H54 (cell line): ENCODE results near the gene GFAP.

Experiments used
- DNase-seq: peaks from one replicate; pipeline ENCODE4 v3.0.0; 2011; ENCODE audit warnings: low spot score, mixed read lengths; ENCODE audit not compliant: insufficient read length
- FAIRE-seq: peaks from 3 replicates; lab custom pipeline; 2011; peaks lifted over from hg19 to GRCh38; lab: Jason Lieb, UNC
- POLR2A ChIP-seq: IDR thresholded peaks from 2 replicates; pipeline ENCODE4 v1.6.1; 2011; ENCODE audit warnings: low read depth, mild to moderate bottlenecking, low read length

GFAP gene

DNA sequence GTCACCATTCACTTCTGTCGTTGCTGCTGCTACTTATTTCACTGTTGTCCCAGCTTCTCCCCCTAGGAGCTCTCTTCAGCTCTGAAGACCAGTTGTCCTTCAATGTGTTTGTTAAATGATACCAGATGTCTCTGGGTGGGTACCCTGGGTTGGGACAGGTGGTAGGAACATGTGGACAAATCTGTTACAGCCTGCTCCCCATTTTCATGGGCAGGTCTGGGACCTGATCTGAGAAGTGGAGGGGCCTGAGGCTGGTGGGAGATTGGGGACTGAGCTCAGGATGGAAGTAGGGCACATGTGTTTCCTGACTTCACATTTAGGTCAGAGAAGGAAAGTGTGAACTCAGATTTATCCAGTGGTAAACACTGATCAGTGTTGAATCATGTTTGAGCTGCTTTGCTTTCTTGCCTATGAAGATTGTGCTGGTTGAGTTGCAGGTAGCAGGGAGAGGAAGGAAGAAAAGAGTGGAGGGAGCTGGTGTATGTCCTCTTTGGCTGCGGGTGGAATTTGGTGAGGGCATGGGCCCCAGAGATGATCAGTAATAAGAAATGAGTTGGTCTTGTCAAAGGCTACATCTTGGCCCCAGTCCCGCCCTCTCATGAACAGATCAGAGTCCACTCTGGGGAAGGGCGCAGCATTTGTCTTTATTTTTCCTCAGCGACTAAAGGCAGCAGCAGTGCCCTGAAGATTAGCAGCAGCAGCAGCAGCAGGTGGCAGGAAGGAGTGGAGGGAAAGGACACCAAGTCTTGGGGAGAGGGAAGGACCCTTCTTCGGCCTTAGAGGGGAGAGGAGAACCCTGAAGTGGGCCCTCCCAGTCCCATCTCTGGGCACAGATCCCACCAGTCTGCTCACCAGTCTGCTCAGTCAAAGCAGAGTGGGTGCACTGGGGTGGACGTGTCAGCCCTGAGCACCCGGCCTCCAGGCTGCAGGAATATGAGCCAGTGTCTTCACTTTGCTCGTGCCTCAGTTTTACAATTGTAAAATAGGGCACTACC is 10.0 kb downstream of the GFAP start:
- TF ChIP-seq POLR2A, result no peak
- FAIRE-seq (no peak), DNase-seq (no peak)

DNA sequence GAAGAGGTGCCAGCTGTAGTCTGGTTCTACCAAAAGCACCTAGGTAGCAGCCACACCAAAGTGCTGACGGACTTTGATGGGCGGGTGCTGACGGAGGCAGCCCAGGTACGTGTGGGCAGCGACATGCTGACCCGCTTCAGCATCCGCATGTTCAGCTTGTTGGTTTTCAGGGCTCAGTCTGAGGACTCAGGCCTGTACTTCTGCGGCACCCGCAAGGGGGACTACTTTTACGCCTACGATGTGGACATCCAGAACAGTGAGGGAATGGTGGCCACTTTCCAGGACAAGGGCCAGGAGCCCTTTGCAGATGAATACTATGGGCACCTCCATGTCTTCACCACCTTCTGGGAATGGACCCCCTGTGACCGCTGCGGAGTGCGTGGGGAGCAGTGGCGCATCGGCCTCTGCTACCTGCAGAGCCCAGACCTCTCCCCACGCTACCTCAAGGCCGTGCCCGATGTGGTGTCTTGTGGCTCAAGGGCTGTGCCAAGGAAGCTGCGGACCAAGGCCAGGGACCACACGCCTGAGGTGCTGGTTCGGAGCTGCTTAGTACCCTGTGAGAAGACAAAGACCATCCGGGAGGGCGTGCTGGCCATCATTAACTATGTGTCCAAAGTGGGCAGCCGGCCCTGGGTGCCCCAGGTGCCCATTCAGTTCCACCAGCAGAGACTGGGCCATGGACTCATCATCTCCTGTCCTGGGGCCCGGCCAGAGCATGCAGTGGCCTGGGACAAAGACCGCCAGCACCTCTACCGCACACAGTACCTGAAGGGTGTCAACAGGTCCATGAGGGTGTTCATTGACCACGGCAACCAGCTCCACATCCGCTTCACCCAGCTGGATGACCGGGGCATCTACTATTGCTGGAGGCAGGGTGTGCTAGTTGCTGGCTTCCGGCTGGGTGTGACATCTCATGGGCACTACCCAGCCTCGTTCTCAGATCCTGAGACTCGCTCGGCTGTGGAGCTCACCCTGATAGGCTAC is 11.0 kb downstream of the GFAP start:
- FAIRE-seq, result no peak
- TF ChIP-seq POLR2A, result no peak
- DNase-seq, result no peak

DNA sequence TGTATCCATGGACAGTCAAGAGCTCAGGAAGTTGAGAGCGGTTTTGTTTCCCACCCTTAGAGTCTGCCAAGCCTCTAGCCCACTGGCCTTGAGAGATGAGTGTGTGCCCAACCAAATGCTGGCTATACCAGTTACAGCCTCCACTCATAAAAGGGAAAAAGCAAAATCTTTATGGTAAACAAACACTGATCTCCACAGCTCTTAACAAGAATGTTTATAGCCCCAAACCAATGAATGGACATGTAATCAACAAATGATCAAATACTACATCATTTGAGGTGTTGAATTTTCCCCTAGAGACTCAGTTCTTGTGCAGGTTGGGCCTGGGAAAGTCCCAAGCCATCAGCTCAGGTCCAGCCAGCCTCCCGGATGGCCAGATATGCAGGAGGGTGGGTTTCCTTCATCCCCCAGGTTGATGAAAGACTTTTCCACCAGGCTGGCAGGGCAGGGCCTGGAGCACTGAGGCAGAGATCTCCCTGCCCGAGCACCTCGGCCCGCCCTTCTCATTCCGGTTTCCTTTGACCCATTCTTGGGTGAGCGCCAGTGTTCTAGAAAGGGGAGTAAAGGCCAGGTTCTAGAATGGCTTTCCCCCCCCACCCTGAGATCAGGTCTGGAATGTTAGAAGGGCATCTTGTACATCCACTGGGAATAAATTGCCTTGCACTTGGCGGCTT is 12.2 kb downstream of the GFAP start:
- no peak for FAIRE-seq
- no peak for TF ChIP-seq POLR2A
- no peak for DNase-seq

DNA sequence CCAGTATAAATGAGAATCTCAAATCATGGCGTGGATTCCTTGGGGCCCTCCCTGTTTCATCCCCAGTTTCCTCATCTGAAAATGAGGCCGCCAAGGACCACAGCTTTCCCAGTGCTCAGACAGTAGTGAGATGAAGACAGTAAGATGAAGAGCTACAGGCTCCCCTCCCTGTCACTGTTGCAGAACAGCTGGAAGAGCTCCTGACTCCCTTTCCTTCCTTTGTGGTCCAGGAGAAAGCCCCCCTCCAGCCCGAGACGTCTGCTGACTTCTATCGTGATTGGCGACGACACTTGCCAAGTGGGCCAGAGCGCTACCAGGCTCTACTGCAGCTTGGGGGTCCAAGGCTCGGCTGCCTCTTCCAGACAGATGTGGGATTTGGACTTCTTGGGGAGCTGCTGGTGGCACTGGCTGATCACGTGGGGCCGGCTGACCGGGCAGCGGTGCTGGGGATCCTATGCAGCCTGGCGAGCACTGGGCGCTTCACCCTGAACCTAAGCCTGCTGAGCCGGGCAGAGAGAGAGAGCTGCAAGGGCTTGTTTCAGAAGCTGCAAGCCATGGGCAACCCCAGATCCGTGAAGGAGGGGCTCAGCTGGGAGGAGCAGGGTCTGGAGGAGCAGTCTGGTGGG is 13.1 kb downstream of the GFAP start:
- DNase-seq (no peak), FAIRE-seq (no peak)
- TF ChIP-seq POLR2A, result no peak

DNA sequence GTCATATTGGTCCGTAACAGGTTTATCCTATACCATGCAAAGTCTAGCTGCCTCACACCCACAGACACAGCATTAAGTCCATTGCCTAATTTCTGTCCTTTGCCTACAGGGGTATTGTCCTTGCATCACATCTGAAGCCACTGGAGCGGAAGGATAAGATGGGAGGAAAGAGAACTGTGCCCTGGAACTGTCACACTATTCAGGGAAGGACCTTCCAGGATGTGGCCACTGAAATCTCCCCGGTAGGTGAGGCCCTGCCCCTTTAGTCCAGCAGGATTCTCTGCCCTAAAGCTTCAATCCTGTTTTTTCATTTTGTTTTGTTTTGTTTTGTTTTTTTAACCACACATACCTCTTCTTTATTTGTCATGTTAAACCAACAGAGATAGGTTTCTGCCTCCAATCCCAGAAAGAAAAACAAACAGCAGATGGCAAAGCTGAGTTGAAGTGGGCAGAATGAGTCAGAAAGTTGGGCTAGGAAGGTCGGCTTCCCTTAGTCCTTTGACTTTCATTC is 13.8 kb downstream of the GFAP start:
- DNase-seq (peak; percentile 84), FAIRE-seq (peak; percentile 55)
- no peak for TF ChIP-seq POLR2A

DNA sequence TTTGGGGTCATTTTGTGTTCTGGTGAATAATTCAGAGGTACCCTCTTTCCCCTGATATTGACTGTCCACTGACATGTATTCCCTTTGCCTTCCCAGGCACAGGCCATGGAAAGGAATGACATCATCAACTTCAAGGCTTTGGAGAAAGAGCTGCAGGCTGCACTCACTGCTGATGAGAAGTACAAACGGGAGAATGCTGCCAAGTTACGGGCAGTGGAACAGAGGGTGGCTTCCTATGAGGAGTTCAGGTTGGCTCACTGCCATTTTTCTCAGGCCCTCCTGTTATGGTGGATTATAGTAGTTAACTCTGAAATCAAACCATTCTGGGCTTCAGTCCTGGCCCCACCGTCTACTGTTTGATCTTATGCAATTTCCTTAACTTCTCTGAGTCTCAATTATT is 14.4 kb downstream of the GFAP start:
- no peak for TF ChIP-seq POLR2A
- DNase-seq (peak; percentile 86), FAIRE-seq (peak; percentile 53)

DNA sequence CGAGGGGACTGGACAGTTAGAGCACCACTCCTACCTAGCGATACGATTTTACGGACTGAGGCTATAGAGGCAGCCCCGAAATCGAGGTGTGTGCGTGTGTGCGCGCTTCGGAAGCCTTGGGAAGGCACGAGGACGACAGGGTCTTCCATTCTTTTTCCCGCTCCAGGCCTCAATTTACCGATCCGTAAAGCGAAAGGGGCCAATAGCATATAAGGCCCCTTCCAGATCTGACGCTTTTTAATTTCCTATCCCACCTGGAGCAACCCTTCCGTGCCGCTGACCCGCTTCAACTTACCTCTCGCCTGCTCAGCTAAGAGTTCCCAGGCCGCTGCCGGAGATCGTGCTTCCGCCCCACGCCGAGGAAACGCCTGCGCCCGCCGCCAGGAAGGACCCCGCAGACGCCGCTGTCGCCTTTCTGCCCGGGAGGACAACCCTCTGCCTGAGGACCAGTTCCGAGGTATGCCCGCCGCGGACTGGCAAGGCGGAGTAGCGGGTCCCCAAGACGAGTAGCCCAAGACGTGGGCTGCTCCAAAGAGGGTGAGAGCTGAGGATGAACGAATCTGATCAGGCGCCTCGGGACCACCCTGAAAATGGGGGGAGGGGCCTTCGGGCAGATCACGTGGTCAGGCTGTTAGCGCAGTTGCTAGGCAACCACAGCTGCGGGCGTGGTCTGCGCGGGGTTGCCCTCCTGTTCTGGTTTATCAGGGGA is 16.1 kb downstream of the GFAP start, which contains the start of gene EFTUD2:
TSS of gene EFTUD2 (minus strand) at position 372 of the 709 bp plus-strand sequence. CDS start 4,924 bp downstream, outside the sequence.
- peak; percentile 6 for FAIRE-seq
- TF ChIP-seq POLR2A, result peak; percentile 85

DNA sequence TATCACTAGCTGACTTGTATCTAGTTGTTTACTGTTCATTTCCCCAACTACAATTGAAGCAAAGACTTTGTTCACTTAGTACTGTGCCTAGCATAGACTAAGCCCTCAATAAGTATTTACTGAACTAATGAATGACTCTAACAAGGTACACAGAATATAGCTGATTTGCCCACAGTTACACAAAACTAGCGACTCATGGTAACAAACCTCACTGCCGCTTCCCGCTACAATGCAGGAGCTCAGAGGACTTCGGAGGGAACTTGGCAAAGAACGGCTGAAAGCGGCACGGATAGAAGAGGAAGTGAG is 16.6 kb downstream of the GFAP start:
- TF ChIP-seq POLR2A, result no peak
- DNase-seq (no peak), FAIRE-seq (no peak)

More for the DNA sequence above, 16.1 kb downstream of the GFAP start, which contains the start of gene EFTUD2:
- peak; percentile 95 for DNase-seq

DNA sequence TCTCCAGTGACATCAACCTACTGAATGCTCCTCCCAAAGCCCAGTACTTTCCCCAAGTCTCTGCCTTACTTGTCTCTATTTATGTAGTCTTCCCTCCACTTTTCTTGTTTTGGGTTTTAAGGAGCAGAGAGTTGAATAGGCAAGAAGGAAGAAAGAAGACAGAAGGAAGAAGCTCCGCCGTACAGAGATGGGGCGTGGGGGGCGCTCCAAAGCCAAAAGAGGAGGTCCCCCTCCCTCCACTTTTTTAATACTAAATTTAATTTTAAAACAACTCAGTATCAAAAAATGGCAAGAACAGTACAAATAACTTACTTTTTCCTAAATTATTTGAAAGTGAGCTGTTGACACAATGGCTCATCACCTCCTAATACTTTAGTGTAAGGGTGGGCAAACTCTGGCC is 20.7 kb downstream of the GFAP start:
- no peak for FAIRE-seq
- no peak for DNase-seq
- TF ChIP-seq POLR2A, result no peak

DNA sequence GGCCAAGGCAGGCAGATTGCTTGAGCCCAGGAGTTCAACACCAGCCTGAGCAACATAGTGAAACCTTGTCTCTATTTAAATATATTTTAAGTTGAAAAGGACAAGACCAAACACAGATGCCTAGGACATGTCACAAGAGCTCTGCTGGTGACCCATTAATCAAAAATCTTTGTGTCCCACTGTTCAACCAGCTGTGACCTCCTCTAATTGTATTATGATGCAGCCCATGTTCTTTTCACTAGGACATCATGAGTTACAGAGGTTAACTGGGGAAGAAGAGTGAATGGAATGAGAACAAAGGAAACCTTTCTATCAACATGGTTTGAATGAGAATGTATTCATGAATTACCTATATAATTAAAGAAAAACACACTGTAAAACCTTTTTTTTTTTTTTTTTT is 23.1 kb downstream of the GFAP start:
- no peak for TF ChIP-seq POLR2A
- FAIRE-seq (no peak), DNase-seq (no peak)

DNA sequence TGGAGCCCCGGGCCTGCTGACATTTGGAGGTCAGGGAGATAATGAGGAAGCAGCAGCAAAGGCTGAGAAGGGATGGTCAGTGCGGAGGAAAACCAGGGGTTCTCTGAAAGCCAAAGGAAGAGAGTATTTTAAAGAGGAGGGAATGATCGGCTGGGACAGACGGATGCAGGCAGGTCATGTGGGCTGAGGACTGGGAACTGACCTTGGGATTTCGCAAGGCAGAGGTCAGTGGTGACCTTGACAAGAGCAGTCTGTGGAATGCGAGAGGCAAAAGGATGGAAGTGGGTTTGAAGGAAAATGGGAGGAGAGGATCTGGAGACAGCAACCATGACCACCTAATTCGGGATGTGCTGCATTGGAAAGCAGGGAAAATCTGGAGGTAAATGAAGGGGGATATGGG is 26.3 kb downstream of the GFAP start:
- FAIRE-seq (no peak), DNase-seq (no peak)
- TF ChIP-seq POLR2A, result no peak

DNA sequence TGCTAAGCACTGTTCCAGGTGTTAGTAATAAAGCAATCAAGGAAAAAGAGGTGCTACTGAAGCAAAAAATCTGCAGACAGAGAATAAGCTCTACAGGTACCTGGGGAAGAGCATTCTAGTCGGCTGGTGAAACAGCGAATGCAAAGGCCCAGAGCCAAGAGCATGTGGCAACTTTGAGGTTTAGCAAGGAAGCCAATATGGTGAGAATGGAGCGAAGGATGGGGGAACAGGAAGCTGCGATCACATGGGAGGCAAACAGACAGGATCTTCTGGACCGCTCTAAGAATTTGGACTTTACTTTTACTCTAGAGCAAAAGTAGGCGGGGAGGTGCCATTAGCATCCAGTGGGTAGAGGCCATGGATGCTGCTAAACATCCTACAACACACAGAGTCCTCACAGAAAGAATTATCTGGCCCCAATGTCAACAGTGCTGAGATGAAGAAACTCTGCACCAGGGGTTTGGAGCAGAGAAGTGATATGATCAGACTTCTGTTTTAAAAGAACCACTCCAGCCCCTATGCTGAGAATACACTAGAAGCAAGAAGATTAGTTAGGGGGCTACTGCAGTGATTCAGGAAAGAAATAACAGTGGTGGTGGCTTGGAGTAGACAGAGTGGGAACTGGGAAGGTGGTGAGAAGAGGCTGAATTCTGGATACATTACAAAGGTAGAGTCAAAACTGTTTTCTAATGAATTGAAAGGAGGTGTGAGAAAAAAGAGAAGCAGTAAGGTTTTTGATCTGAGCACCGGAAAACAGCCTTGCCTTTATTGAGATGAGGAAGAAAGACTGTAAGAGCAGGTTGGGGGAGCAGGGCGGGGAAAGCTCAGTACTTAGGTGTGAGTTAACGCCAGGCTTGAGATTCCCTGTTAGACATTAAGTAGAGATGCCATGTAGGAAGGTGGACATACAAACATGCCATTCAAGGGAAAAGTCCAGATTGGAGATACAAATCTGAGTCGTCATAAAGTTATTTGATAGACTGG is 27.0 kb downstream of the GFAP start:
- FAIRE-seq (no peak), DNase-seq (no peak)
- TF ChIP-seq POLR2A, result no peak
